ENCODE results near the gene TRPV4.

Gene TRPV4

DNA sequence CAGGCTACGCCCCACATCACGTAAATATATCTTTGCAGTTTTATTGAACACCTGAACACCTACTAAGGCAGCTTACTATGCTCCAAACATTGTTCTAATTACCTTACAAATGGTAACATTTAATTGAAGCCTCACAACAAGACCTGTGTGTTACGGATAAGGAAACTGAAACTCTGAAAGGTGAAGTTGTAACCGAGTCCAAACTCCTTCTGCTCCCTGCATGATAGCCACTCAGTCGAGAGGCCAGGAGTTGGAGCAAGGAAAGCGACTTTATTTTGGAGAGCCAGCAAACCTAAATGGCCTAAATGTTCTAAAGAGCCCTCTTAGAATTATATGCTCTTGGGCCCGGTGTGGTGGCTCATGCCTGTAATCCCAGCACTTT, 12.6 kb upstream of the TRPV4 start:
- no peak overlapping the region for H3K4me3 ChIP-seq (ENCODE audit: low read depth, low read length)
- TF ChIP-seq, protein P1, sequence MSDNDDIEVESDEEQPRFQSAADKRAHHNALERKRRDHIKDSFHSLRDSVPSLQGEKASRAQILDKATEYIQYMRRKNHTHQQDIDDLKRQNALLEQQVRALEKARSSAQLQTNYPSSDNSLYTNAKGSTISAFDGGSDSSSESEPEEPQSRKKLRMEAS (IDR thresholded peaks at IDR 0.05; ENCODE audit: low read depth, low read length) = no peak
- TF ChIP-seq POLR2A (IDR thresholded peaks at IDR 0.05; ENCODE audit: extremely low read depth, insufficient read length) = no peak
- TF ChIP-seq CTCF (IDR thresholded peaks at IDR 0.05; ENCODE audit: low read depth, low read length) = no peak
- no peak for TF ChIP-seq MYC (IDR thresholded peaks at IDR 0.05; ENCODE audit: low read depth, low read length)
- peak; percentile 7 for DNase-seq (ENCODE audit: low read depth)

DNA sequence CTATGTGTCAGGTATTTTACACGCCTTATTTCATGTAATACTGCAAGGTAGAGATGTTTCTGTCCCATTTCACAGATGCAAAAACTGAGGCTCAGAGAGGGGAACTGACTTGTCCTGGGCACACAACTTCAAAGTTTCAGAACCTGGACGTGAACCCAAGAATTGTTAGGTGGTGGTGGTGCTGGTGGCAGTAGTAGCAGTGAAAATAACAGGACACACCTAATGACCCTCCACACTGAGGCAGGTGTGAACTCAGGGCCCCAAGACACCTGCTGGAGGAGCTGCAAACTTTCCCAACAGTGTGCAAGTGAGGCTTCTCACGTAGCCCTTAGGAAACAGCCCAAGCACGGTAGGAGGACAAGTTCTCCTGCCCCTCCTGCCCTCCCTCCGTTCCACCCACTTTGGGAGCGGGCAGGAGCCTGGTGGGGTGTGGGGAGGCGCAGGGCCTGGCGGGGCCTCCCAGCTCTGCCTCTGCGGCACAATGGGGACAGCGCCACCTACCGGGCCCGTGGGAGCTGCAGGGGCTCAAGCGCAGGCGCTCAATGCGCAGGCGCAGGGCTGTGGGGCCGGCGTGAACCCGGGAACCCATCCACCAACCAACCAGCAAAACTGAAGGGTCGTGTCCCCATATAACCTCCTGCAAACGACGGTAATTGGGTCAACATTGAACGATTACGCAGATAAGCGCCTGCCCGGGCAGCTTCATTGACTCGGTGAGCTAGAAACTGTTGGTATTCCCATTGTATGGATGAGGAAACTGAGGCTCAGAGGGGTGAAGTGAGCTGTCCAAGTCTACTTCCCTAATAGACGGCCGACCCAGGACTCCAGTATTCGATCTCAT, 12.0 kb upstream of the TRPV4 start:
- TF ChIP-seq MYC (IDR thresholded peaks at IDR 0.05; ENCODE audit: low read depth, low read length) (no peak), CTCF (IDR thresholded peaks at IDR 0.05; ENCODE audit: low read depth, low read length) (peak; percentile 97)
- DNase-seq (ENCODE audit: low read depth) = peak; percentile 89
- H3K4me3 ChIP-seq (ENCODE audit: low read depth, low read length) = peak overlapping the region; percentile 35

DNA sequence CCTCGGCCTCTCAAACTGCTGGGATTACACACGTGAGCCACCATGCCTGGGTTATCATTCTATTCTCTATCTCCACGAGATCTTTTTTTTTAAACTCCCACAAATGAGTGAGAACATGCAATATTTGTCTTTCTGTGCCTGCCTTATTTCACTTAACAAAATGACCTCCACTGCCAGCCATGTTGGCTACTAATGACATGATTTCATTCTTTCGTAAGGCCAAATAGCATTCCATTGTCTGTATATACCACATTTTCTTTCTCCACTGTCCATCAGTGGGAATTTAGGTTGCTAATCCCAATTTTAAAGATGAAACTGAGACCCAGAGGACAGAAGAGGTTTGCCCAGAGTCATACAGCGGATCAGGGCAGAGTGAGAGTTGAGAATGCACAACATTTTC, 10.9 kb upstream of the TRPV4 start:
- DNase-seq (ENCODE audit: low read depth) = no peak
- H3K4me3 ChIP-seq (ENCODE audit: low read depth, low read length) = no peak overlapping the region
- TF ChIP-seq CTCF (IDR thresholded peaks at IDR 0.05; ENCODE audit: low read depth, low read length) (no peak), MYC (IDR thresholded peaks at IDR 0.05; ENCODE audit: low read depth, low read length) (no peak), POLR2A (IDR thresholded peaks at IDR 0.05; ENCODE audit: extremely low read depth, insufficient read length) (no peak)
- TF ChIP-seq, protein P1 (IDR thresholded peaks at IDR 0.05; ENCODE audit: low read depth, low read length) = no peak

- TF ChIP-seq CTCF (IDR thresholded peaks at IDR 0.05; ENCODE audit: low read depth, low read length) (no peak), MYC (IDR thresholded peaks at IDR 0.05; ENCODE audit: low read depth, low read length) (no peak), POLR2A (IDR thresholded peaks at IDR 0.05; ENCODE audit: extremely low read depth, insufficient read length) (no peak)
- TF ChIP-seq, protein P1 (IDR thresholded peaks at IDR 0.05; ENCODE audit: low read depth, low read length) = no peak
- no peak for DNase-seq (ENCODE audit: low read depth)
- no peak overlapping the region for H3K4me3 ChIP-seq (ENCODE audit: low read depth, low read length)
Measured at GRCh38 chr12:109842021-109842420, 8.8 kb upstream of the TRPV4 start.

- no peak for TF ChIP-seq POLR2A (IDR thresholded peaks at IDR 0.05; ENCODE audit: extremely low read depth, insufficient read length)
- peak; percentile 22 for TF ChIP-seq CTCF (IDR thresholded peaks at IDR 0.05; ENCODE audit: low read depth, low read length)
- no peak overlapping the region for H3K4me3 ChIP-seq (ENCODE audit: low read depth, low read length)
- DNase-seq (ENCODE audit: low read depth) = no peak
Measured at GRCh38 chr12:109841356-109841755, 8.2 kb upstream of the TRPV4 start.

All from NB4 (cell line).